Jurkat, Clone E6-1 (cell line): ENCODE measurements around the gene SCARB1.

ENCODE experiments used
- DNase-seq: peaks from one replicate; pipeline ENCODE4 v3.0.0-alpha.2; 2011; ENCODE audit warnings: low read depth, low spot score
- H3K4me3 ChIP-seq: 2 replicates; pipeline ENCODE4 v1.5.1; 2011; ENCODE audit warnings: mild to moderate bottlenecking, low read length, control low read depth, moderate library complexity

SCARB1 gene

DNA sequence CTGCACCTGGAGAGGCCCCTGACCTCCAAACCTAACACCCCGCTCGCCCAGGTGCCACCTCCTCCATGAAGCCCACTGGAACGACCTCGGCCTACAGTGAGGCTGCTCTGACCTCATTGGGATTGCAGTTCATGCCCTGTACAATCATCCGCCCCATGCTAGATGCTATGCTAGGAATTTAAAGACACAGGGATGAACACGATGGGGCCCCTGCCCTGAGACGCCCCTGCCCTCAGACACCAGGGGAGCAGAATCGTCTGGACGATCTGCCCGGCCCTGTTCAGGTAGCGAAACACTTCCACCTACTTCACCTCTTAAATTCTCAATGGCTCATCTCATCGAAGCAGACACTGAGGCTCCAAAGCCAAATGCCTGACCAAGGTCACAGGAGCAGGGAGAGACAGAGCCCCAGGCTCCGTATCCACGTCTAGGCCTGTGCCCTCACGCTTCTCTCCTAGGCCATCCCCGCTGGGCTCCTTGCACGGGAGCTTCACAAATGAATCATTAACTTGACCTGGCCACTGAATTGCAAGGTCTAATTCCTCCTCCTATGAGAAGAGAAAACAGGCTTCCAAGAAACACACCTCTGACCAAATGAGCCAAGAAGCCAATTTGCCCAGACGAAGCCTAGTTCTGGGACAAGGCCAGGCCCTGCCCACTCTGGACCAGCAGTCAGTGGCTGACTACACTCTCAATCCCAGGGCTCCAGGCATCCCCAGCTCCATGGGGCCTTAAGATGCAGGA, 35.2 kb downstream of the SCARB1 start:
- no peak for DNase-seq
- H3K4me3 ChIP-seq = no peak overlapping the region

DNA sequence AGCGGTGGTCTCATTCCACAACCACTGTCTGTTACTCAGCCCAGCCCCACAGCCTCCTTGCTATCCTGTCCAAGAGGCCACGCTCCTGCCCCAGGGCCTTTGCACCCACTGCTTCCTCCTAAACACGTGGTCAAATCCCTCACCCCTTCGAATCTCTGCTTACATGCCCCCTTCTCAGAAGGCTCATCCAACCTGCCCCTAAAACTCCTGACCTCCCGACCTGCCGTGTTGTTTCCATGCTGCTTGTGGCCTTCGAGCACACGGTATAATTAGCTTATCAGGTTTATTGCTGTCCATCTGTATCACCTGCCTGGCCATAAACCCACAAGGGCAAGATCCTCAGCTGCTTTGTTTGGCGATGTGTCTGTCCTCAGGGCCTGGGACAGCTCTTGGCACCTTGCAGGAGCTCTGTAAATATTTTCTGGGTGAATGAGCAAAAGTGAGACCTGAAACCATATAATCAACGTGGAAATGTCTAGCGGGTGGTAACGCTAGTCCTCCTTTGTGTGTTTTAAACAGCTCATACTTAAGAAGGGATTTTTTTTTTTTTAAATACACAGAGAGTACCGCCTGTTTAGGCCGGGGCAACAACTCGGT, 36.0 kb downstream of the SCARB1 start:
- no peak for DNase-seq
- H3K4me3 ChIP-seq = no peak overlapping the region

DNA sequence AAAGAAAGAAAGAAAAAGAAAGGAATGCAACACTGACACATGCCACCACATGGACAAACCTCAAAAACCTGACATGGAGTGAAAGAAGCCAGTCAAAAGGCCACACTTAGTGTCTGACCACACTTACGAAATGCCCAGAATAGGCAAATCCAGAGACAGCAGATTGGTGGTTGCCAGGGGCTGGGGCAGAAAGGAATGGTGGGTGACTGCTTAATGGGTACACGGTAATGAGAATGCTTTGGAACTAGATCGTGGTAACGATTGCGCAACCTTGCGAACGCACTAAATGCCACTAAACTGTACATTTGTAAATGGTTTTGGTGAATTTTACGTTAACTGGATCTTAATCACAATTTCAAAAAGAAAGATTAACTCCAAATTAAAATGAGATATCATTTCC, 39.5 kb downstream of the SCARB1 start:
- H3K4me3 ChIP-seq = no peak overlapping the region
- DNase-seq = no peak

DNA sequence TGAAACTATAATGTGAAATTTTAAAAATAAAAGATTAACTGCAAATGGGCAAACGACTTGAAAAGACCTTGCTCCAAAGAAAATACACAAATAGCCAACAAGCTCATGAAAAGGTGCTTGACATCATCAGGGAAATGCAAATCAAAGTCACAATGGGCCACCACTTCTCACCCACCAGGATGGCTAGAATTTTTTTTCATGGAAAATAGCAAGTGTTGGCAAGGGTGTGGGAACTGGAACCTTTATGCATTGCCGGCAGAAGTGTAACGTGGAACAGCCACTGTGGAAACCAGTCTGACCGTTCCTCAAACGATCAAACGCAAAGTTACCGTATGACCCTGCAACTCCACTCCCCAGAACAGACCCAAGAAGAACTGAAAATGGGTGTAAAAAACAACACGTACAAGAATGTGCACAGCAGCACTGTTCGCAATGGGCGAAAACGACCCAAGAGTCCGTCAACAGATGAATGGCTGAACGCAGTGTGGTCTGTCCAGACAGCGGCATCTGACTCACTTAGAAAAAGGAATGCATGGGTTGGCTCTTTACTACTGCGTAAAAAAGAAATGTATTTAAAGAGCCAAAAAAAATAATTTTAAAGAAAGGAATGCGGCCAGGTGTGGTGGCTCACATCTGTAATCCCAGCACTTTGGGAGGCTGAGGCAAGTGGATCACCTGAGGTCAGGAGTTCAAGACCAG, 40.2 kb downstream of the SCARB1 start:
- no peak overlapping the region for H3K4me3 ChIP-seq
- DNase-seq = no peak

DNA sequence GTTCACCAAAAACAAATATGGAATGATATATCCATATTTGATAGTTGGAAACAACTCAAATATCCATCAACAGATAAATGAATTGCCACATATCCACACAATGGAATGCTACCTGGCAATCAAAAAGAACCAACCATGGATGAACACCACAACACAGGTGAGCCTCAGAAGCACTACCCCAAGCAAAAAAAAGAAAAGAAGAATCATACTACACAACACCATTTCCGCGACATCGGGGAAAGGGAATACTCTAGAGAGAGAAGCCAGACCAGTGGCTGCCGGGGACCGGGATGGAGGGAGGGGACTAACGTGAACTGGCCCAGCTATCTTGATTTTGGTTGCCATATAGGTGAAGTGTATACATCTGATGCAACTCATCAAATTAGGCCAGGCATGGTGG, 41.4 kb downstream of the SCARB1 start:
- no peak overlapping the region for H3K4me3 ChIP-seq
- no peak for DNase-seq

DNA sequence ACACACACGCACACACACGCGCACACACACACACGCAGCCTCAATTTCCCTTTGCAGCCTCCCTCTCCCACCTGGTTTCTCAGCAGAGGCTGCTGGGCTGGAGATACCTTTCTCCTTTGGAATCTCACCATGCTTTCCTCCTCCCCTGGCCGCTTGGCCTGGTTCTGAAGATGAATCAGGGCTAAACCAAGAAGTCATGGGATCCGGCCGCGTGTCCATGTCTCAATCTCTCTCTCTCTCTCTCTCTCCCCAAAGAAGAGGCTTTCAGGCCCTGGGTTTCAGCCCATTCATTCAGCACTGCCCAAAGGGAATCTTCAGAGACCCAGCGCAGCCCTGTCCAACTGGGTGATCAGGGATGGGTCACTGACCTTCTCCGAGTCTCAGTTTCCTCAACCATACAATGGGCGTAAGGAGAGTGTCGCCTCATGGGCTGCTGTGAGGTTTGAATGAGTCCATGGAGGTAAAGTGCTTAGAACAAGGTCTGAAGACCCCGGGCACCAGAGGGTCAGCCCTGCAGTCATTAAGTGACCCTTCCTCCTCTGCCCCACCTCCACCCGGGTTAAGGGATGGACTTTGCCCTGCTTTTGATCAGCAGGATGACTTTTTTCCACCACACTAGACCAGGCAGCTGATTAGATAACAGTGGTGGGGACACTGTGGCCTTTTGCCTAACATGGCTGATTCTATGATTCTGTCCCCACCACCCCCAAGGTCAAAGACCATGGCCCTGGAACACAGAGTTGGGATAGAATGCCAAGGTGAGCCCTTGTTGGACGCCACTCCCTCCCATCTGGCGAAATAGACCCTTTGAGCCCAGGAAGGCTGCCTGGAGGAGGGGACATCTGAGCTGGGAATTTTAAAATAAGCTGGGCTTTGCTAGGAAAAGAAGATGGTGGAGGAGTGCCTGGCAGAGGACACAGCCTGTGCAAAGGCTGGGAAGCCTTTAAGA, 42.1 kb downstream of the SCARB1 start:
- no peak overlapping the region for H3K4me3 ChIP-seq
- no peak for DNase-seq

DNA sequence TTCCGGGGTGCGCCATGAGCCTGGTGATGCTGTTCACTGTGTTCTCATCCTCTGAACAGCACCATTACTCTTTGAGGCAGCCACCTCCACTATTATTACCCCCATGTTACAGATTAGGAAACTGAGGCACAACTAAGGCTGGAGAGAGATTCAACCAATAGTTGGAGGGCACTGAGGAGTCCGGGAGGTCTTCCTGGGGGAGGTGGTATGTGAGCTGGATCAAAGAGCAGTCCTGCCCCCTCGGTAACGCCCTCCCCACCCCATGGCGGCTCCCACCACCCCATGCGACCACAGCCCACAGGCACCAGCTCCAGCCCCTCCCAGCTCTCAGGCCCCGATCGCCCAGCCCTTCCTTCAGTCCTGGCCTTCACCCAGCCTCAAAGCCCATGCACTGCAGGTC, 43.5 kb downstream of the SCARB1 start:
- no peak for DNase-seq
- no peak overlapping the region for H3K4me3 ChIP-seq

DNA sequence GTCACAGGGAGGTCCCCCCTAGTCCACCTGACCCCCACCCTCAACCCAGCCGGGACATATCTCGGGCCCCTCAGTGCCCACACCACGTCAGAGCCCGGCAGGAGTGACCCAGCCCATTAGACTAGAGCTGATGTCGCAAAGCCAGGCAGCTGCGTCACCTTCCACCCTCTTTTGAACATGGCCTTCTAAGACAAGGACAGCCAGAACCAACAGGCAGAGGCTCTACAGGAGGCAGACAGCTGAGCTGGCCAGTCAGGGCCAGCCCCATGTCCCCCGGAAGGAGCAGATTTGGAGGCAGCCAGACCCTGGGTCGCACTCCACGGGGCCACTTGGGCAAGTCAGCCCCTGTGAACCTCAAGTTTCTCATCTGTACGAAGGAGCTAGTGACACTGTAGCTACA, 44.1 kb downstream of the SCARB1 start:
- no peak for DNase-seq
- H3K4me3 ChIP-seq = no peak overlapping the region

DNA sequence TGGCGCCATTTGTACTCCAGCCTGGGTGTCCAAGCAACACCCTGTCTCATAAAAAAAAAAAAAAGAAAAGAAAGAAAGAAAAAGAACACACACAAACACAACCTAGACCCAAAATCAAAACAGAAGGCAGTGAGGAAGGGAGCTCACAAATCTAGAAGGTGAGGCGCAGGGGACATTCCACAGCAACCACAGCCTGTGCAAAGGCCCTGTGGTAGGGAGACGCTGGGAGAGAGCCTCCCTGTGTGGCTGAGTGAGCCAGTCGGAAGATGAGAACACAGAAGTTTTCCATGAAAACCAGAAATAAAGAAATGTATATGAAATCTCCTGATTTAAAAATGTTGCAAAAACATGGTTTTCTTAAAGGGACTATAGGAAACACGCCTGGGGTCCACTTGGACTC, 44.6 kb downstream of the SCARB1 start:
- DNase-seq = no peak
- no peak overlapping the region for H3K4me3 ChIP-seq

DNA sequence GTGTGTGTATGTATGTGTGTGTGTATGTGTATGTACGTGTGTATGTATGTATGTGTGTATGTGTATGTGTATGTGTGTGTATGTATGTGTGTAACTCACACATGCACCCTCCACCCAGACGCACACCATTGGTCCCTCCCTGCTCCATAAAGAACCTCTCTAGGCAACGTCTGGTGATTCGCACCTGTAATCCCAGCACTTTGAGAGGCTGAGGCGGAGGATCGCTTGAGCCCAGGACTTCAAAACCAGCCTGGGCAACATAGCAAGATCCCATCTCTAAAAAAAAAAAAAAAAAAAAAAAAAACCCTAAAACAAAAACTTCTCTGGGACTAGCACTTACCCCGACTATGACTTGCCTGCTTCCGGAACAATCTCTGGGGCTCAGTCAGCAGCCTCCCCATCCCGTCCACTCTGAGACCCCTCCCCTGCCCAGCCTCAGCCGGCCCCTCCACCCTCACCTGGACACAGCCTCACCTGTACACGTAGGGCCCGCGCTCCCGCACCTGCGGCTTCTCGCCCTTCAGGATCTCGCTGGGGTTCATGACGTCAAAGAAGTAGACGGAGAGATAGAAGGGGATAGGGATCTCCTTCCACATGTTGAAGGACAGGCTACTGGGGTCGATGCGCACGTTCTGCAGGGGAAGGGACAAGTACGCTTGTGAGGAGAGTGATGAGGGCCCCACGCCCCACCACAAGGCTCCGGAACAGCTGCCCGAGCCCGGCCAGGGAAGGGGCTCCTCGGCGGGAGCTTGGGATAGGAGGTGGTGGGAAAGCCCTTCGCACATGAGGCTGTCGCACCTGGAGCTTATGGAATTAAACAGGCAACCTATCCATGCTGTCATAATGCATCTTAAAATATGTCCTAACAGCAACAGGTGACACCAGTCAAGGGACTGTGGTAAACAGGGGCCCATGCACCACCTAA, 46.3 kb downstream of the SCARB1 start:
- H3K4me3 ChIP-seq = no peak overlapping the region
- no peak for DNase-seq

DNA sequence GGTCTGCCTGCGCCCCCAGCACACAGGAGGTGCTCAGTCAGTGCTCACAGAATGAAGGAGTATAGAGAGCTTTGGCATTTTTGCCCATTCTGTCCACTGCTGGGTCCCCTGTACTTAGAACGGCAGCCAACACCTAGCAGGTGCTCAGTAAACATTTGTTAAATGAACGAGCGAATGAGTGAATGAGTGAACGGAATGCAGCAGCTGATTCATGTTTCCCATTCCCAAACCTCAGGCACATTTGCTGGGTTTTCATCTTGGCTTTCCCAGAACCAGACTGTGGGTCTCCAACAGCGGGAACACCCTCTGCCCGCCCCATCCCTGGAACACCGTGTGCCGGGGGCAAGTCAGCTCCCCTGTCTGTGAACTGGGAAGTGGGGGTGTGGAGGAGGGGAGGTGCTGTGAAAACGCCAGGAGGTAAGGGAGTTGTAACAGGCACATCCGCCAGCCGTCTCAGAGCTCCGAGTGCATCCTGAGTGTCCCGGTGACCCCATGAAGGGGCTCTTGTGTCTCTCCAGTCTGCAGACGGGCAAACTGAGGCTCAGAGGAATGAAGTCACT, 47.3 kb downstream of the SCARB1 start:
- no peak overlapping the region for H3K4me3 ChIP-seq
- DNase-seq = no peak

DNA sequence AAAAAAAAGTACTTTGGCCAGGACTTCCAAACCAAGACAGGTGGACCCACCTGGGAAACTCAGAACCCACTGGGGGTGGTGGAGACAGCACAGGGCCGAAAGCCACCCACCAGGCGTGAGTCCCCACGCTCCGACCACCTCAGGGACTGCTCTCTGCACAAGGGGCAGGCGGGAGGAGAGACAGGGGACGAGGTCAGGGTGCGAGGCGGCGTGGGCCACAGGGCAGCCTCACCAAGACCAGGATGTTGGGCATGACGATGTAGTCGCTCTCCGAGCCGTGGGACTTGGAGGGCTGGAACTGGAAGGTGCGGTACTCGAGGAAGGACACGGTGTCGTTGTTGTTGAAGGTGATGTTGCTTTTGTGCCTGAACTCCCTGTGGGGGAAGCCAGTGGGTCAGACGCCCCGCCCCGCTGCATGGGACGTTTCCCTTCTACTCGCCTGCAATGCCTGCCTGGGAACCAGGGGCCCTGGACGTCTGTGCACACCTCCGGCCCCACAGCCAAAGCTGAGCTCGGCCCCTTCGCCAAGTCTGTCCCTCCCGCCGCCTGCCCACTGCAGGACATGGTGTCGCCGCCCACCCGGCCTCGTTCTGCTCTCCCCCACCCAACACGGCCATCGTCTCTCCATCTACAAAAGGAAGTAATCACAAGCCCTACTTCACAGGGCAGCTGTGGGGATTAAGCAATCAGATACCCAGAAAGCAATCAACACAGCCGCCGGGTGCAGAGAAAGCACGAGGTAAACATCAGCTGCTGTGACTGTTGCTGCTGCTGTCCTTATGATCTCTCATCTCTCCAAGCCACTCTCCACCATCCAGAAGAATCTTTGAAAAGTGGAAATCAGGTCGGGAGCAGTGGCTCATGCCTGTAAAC, 48.7 kb downstream of the SCARB1 start:
- DNase-seq = no peak

DNA sequence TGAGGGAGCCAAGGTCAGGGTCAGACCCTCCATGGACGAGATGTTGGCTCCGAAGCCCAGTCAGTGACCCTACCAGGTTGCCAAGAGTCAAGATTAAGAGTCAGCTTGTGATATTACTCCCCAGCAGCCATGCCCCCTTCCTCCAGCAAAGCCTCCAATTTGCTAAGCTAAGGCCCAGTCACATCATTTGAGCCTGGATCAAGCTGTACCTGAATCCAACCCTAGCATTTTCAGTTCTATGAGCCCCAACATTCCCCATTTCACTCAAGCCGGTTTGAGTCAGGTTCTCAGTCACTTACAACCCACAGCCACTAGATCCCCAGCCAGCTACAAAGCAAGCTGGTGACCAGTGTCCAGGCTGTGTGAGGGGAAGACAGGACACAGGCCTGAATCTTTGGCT, 49.9 kb downstream of the SCARB1 start:
- no peak overlapping the region for H3K4me3 ChIP-seq
- no peak for DNase-seq

More for the DNA sequence above, 48.7 kb downstream of the SCARB1 start:
- no peak overlapping the region for H3K4me3 ChIP-seq

DNA sequence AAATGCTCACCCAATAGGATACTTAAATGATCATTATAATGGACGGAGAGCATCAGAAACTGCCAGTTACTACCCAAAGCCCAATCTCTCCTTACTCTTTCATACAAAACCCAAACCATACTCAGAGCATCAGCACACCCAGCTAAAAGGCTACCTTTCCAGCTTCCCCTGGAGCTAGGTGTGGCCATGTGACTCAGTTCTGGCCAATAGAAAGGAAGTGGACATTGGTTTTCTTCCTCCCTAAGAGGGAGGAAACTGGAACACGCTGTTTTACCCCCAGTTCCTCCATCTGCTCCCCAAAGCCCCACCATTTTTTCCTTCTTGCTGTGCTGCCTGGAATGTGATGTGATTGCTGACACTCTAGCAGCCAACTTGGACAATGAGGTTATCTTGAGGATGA, 50.7 kb downstream of the SCARB1 start:
- no peak overlapping the region for H3K4me3 ChIP-seq
- DNase-seq = no peak

DNA sequence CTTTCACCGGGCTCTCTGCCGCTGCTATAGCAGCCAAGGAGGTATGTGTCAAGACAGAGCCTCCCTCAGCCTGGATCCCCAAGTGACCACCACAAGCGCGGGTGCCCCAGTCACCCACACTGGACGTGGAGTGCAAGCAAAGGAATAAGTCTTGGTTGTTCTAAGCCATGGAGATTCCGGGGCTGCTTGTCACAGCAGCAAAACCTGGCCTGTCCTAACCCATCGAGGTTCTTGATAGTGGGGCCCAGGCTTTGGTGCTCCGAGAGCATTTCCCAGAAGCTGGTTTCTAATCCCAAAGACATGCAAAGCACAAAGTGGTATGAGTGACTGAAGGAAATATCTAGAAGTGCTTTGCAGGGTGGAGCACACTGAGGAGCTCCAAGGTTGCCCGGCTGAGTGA, 51.3 kb downstream of the SCARB1 start:
- H3K4me3 ChIP-seq = no peak overlapping the region

DNA sequence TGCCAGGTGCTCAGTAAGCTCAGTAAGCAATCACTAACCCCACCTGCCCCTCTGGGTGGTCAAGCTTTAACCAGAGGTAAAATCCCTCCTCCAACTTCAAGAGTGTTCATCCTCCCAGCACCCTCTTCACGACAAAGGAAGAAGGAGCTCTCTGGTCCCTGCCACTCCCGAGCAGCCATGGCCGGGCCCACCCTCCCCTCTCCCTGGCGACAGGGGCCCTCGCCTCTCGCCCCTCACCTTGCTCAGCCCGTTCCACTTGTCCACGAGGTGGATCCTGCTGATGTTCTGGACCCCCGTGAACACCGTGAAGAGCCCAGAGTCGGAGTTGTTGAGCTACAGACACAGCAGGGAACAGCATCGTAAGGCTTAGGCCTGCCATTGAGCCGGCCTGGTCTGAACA, 52.0 kb downstream of the SCARB1 start:
- no peak for DNase-seq

More for the DNA sequence above, 51.3 kb downstream of the SCARB1 start:
- no peak for DNase-seq

DNA sequence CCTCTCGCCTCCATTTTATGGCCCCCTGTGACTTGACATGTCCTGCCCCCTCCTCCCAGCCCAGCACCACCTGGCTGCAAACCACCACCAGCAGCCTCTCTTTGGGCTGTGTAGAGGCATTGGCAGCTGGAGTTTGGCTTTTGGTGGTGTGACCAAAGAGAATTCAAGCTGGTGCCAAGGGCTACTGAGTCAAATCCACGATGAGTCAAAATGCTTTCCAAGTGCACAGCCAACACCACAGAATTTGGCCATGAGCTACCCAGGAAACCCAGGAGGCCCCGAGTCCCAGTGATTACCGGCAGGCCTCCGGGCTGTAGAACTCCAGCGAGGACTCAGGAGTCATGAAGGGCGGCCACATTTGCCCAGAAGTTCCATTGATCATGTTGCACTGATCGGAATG, 53.8 kb downstream of the SCARB1 start:
- DNase-seq = no peak
- H3K4me3 ChIP-seq = no peak overlapping the region

More for the DNA sequence above, 52.0 kb downstream of the SCARB1 start:
- no peak overlapping the region for H3K4me3 ChIP-seq
